GM18867 (cell line): ENCODE measurements around the gene POLE2.
"Not testable (repeated sequence)": the region's sequence is repeated elsewhere in the genome, so short reads cannot be mapped to it uniquely, and the experiment has no call there.

Experiments used
- ATAC-seq: cut with Tn5 transposase; IDR thresholded peaks from one replicate; pipeline ENCODE4 v1.9.1; 2021; ENCODE audit warnings: mild to moderate bottlenecking, moderate library complexity; ENCODE audit not compliant: unreplicated experiment

The POLE2 gene

GRCh38 chr14:49620182-49621113, 67.6 kb downstream of the POLE2 start, which contains the start of the genes MGAT2 and RPL36AL:
TSS of gene MGAT2 (plus strand) at chr14:49620799. CDS start at chr14:49621269, 470 bp downstream.
TSS of gene RPL36AL (minus strand) at chr14:49620626. CDS start at chr14:49619104, 1,522 bp downstream.
- peak; percentile 94 for ATAC-seq

- ATAC-seq, result no peak
Measured at GRCh38 chr14:49619730-49620129, 68.3 kb downstream of the POLE2 start.

- not testable (repeated sequence) for ATAC-seq
Measured at GRCh38 chr14:49619273-49619672, 68.7 kb downstream of the POLE2 start.

- no peak for ATAC-seq
Measured at GRCh38 chr14:49617852-49618519, 70.0 kb downstream of the POLE2 start.

GRCh38 chr14:49615776-49616175, 72.2 kb downstream of the POLE2 start:
- ATAC-seq, result no peak

GRCh38 chr14:49614196-49614595, 73.8 kb downstream of the POLE2 start:
- no peak for ATAC-seq

- ATAC-seq, result no peak
Measured at GRCh38 chr14:49612671-49613070, 75.3 kb downstream of the POLE2 start.

- no peak for ATAC-seq
Measured at GRCh38 chr14:49612251-49612650, 75.8 kb downstream of the POLE2 start.

GRCh38 chr14:49607583-49607982, 80.4 kb downstream of the POLE2 start:
- ATAC-seq, result no peak

- ATAC-seq, result peak; percentile 52
Measured at GRCh38 chr14:49598485-49599300, 89.3 kb downstream of the POLE2 start, which contains the start of gene LRR1. TSS of gene LRR1 (plus strand) at chr14:49598940. CDS start at chr14:49599021, 81 bp downstream.

- peak; percentile 1 for ATAC-seq
Measured at GRCh38 chr14:49598189-49598484, 89.9 kb downstream of the POLE2 start.

GRCh38 chr14:49594347-49595091, 93.5 kb downstream of the POLE2 start:
- no peak for ATAC-seq
